HG03354 (cell line): Measurements from ENCODE around the gene KIF26B.
"Not testable (repeated sequence)": the region's sequence is repeated elsewhere in the genome, so short reads cannot be mapped to it uniquely, and the experiment has no call there.

Experiments used
- ATAC-seq: cut with Tn5 transposase; IDR thresholded peaks from one replicate; pipeline ENCODE4 v1.9.1; 2021; ENCODE audit warnings: mild to moderate bottlenecking; ENCODE audit not compliant: unreplicated experiment, poor library complexity, severe bottlenecking

The KIF26B gene

DNA sequence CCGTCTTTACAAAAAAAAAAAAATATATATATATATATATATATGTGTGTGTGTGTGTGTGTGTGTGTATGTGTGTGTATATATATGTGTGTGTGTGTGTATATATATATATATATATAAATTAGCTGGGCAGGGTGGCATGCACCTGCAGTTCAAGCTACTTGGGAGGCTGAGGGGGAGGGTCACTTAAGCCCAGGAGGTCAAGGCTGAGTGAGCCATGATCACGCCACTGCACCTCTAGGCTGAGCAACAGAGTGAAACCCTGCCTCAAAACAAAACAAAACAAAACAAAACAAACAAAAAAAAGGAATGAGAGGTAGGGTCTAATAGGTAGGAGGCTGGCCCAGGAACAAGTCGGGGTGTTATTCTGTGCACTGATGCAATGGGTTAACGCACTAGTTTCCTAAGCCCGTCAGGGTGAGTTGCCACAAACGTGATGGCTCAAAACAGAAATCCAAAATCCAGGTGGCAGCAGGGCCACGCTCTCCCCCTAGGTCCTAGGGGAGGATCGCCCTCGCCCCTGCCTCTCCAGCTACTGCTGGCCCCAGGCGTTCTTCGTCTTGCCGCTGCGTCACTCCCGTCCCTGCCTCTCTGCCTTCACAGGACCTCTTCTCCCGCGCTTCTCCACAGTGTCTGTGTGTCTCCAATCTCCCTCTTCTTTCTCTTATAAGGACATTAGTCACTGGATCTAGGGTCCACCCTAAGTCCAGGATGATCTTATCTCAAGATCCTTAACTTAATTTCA, 24.3 kb upstream of the KIF26B start:
- not testable (repeated sequence) for ATAC-seq

DNA sequence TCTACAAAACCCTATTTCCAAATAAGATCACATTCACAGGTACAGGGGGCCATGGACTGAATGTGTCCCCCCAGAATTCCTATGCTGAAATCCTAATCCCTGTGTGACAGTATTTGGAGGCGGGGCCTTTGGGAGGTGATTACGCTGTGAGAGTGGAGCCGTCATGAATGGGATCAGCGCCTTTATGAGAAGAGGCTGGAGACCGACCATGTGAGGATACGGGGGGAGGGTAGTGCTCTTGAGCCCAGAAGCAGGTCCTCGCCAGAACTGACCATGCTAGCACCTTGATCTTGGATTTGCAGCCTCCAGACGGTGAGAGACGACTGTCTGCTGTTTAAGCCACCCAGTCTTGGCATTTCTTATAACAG, 23.8 kb upstream of the KIF26B start:
- ATAC-seq = no peak

DNA sequence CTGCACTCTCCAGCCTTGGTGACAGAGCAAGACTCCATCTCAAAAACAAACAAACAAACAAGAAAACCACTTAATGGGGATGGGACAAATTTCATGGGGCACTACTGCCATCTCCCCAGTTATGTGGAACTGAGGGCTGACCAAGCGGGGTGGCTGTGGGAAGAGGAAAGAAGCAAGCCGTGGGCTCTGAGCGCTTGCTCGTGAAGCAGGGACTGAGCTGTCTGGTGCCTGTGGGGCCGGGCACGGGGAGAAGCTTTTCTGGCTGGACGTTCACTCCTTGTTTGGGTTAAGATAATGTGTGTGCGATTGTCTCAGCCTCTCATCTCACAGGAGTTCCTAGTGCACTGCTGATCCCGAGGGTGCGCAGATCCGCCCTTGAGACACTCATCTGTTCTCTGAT, 22.0 kb upstream of the KIF26B start:
- no peak for ATAC-seq

DNA sequence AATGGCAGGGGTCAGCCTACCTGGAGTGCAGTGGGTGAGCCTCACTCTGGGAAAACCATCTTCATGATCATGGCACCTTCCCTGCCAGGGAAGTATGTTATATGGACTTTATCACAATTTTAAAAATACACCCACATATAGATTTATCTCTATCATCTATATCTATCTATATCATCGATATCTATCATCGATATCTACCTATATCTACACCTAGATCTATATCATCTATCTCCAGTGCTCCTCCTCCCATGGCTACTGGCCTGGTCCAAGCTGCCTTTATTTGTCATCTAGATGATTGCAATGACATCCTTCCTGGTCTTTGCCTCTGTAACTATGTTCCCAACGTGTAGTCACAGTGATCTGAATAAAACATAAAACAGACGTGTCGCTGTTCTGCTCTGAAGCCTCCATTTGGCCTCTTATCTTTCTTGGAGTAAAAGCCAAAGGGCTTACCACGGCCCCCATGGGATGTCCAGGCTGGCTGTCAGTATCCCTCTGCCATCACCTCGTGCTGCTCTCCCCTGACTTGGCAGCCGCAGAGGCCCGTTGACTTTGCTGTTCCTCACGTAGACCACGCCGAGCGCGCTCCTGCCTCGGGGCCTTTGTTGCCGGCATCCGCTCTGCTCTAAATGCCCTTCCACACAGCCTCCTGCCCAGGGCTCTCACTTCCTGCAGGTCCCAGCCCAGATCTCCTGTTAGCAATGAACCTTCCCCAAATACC, 20.6 kb upstream of the KIF26B start:
- no peak for ATAC-seq

DNA sequence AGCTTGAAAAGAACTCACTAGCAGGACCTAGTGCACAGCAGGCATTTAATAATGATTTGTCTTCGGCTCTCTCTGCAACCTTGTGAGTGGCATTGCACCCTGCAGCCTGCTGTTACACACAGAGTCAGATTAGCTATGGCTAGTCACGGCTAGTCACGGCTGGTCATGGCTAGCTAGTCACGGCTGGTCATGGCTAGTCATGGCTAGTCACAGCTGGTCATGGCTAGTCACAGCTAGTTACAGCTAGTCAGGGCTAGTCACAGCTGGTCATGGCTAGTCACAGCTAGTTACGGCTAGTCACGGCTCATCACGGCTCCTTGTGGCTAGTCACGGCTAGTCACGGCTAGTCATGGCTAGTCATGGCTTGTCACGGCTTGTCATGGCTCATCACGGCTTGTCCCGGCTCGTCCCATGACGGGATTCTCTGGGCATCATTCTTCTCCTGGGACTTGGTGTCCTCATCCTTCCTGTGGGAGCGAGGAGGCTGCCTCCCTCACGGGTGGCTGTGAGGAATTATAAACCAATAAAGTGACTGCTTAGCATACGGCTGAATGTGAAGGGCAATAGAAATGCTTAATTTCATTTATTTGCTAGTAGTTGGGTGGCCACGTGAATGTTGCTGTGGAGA, 12.5 kb upstream of the KIF26B start:
- no peak for ATAC-seq

DNA sequence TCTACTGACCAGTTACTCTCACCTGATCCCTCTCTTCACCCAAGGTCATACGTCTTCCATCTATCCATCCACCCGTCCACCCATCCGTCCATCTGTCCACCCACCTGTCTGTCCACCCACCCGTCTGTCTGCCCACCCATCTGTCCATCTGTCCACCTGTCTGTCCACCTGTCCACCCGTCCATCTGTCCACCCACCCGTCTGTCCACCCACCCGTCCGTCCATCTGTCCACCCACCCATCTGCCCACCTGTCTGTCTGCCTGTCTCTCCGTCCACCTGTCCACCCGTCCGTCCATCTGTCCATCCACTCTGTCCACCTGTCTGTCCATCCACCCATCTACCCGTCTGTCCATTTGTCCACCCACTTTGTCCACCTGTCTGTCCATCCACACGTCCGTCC, 11.8 kb upstream of the KIF26B start:
- no peak for ATAC-seq

DNA sequence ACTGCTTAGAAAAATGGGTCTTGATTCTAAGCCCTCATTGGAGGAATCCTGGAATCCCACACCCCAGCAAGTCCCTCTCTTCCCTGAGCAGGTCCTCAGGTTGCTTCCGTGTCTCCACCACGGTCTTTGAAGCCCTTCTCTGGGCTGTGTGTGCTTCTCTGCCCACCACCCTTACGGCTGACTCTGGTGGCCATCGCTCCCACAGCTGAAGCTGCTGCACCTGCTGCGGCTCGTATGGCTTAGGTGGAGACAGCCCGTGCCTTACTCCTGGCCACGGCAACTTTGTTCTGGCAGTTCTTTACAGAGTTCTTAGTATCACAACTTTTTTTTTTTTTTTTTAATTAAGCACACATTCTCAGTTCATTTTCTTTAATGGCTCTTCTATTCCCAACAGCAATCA, 10.9 kb upstream of the KIF26B start:
- ATAC-seq = no peak

DNA sequence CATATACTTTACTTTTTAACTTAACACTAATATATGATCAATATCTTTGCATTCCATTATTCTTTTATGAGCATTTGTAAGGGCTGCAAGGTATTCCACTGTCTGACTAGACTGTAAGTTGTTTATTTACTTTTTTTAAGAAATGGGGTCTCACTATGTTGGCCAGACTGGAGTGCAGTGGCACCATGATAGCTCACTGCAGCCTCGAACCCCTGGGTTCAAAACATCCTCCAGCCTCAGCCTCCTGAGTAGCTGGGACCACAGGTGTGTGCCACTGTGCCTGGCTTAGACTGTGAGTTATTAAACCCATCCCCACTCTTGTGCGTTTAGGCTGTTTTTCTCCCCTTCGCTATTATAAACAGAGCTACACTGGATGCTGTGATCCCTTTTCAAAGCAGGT, 6.7 kb upstream of the KIF26B start:
- ATAC-seq = no peak

DNA sequence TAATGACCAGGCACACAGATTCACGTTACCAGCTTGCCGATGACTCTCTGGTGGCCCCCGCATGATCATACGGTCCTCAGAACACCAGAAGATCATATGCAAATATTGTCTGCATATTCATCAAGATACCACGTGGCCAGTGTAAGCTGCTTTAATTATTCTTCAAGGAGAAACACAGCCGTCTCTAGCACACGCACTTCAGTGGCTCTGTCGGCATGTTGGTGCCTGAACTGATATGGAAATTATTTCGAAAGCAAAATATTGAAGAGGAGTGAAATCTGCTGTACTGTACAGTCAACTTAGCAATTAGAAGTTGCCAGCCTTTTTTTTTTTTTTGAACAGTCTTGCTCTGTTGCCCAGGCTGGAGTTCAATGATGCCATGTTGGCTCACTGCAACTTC, 5.9 kb upstream of the KIF26B start:
- ATAC-seq = no peak

DNA sequence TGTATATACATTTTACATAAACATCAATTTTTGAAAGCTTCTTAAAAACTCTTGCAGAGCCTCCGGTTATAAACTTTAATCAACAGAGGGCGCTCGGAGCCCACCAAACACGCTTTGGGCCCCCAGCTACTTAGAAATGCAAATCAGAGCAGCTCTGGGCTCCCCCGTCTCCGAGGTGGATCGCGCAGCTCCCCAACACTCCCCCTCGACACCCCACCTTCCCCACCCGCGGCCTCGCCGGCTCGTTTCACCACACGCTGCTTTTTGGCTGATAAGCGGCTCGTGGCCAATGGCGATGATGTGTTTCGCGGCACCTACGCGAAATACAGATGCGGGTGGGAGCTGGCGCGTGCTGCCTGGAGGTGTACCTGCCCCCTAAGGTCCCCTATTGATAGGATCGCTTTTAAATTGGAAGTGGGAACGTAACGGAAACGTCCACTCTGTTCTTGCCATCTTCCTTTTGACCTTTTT, 1.7 kb upstream of the KIF26B start:
- ATAC-seq = peak; percentile 37

DNA sequence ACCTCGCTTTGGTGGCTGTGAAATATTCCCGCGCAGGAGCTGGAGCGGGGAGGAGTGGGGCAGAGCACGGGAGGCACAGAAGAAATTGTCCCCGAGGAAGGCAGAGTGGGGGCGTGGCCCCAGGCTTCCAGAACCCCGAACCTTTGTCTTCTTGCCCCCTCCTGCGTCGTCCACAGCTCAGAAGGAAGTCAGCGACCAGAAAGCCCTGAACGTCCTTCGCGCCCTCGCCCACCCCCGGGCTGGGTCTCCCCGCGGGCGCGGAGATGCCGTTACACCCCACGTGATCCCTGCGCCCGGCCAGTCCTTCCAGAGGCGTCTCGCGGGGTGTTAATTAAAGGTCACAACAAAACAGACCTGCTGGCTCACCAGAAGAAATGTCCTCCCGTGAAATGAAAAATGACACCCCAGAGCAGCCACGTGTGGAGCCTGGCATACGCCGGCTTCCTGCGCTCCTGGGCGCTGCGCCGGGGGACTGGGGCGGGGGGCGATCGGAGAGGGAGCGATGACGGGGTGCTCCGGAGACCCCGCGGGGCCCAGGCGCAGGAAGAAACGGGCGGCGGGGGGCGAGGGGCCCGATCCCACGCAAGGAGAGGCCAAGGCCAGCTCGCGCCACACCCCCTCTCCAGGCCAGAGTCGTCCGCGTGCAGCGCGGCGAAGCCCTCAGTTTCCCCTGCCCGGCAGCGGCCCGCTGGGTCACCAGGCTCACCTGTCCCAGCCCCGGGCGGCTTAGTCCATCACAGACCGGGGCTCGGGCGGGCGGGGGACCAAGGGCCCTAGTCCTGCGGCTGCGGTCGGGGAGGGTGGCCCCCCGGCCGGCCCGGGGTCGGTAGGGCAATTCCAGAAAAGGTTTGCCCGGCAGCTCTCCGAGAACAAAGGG, 995 bp upstream of the KIF26B start:
- no peak for ATAC-seq

DNA sequence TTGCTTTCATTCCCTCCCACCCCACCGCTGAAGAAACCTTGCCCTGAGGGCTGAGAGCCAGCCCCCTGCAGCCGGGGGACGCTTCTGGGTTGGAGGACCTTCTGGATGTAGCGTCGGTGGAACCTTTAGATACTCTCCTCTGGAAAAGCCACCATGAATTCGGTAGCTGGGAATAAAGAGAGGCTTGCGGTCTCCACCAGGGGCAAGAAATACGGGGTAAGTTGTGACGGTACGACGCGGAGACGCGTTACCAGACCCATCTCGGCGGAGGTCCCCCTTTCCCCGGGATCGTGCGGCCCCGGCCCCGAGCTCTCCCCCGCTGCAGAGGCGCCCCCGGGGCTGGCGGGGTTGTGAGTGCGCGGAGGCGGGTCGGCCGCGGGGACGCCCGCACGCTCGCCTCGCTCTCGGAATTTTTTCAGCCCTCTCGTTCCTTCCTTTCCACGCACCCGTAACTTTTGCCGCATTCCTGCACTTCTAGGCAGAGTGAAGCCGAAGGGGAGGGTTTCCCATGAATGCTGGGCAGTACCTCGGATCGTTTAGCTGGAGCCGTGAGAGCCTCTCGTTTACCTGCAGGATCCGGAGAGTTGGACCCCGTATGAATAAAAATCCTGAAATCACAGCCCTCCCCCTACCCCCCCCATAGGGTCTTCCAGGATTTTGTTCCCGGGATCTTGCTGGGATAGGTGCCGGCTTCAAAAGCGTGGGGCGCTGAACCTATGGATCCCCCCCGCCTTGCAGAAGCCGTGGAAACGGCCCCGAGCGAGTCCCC, 671 bp downstream of the KIF26B start:
- no peak for ATAC-seq

DNA sequence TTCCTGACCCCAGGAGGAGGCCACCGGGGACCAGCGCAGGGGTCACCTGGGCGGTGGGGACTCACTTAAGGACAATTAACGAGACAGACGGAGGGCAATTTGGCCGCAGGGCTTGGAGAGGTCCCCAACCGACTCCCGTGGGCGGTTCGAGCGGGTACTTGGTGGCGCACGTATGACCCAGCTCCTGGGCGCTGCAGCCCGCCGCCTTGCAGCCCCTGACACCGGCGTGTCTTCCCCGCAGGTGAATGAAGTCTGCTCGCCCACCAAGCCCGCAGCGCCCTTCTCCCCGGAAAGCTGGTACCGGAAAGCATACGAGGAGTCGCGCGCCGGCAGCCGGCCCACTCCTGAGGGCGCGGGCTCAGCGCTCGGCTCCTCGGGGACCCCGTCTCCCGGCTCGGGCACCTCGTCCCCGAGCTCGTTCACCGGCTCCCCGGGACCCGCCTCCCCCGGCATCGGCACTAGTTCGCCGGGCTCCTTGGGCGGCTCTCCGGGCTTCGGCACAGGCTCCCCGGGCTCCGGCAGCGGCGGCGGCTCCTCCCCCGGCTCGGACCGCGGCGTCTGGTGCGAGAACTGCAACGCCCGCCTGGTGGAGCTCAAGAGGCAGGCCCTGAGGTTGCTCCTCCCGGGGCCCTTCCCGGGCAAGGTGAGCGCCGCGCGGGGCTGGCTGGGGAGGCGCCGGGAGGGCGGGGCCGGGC, 1.4 kb downstream of the KIF26B start:
- ATAC-seq = peak; percentile 93

DNA sequence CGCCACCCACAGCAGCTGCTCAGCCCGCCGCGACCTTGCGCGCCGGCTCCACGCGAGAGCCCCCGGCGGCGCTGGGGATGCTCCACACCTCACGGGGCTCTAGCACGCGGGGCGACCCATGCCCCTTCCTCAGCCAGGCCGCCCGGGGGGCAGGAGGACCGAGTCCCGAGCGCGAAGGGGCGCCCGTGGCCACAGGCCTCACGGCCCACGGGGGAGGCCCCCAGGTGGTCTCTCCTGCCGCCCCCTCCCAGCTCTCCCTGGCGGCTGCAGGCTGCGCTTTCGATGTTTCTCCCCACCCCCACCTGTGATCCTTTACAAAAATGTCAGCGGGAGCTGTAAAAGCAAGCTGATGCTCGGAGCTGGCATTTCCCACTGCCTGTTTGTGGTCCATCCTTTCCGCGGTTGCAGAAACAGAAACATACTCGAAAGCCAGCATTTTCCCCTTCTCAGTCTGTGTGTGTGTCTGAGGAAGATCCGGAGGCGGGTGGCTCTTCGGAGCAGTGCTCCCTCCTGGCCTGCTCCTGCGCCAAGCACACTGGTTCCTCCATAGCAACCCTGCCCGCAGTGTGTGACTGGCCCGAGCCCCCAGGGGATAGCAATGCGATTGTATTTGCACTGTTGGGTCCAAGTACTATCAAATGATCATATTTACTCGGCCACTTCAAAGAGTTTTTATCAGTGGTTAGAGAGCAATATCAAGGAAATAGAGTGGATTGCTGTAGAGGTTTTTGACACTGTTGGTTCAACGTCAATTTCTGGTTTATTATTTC, 2.1 kb downstream of the KIF26B start:
- no peak for ATAC-seq

DNA sequence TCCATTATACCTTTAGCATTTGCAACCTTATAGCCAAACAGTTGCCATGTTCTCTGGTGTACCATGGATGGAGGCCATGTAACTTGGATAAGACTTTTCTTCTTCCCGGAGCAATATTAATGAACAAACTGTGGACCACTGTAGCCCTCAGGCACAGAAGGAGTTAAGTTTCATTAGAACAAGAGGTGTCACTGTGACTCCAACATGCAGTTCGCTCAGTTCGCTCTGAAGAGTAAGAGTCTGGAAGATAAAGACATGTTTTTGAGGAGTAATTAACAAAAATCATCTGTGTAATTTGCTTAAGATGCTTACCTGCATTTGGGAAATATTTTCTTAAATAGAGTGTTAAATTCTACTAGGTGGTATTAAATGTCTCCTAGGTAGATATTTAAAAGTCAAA, 4.1 kb downstream of the KIF26B start:
- ATAC-seq = no peak

DNA sequence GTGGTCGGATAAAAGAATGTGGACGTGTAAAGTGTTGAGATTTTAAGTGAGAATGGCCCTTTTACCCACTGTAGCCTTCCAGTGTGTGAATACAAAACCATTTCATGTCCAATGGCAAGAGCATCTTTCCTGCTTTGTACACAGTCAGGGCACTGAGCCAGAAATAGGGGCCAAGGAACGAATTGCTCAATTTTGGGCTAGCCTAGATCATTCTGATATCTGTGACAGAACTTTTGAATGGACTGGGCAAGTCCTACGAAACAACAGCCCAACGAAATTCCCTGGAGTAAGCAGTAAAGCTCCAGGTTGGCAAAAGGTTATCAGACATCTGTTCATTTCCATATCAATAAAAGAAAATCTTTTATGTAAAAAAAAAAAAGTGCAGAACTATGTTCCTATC, 5.5 kb downstream of the KIF26B start:
- no peak for ATAC-seq

DNA sequence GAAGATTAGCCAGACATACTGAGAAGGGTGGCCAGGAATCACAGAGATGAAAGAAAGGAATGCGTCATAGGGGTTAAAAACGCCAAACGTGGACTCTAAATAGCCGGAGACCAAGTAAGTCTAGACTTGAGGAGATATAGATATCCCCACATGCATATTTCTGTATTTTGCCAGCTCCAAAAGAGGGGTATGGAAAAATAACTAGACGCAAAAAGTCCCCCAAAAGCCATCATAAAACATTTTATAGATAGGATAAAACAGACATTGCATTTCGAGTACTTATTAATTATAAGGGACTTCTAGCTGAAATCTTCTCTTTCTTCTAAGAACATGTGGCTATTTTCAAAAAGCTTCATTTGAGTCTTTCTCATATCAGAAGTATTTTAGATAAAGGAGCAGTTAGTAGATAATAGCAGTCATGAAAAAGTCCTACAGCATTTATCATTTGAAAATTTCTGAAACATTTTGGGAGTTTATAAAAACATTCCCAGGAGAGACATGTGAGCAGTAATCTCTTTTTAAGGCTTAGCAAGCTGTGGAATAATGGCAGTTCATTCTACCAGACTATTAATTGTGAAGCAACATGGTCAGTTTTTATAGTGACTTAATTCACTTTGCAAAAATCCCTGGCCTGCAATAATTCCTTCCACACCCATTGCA, 6.1 kb downstream of the KIF26B start:
- ATAC-seq = no peak

DNA sequence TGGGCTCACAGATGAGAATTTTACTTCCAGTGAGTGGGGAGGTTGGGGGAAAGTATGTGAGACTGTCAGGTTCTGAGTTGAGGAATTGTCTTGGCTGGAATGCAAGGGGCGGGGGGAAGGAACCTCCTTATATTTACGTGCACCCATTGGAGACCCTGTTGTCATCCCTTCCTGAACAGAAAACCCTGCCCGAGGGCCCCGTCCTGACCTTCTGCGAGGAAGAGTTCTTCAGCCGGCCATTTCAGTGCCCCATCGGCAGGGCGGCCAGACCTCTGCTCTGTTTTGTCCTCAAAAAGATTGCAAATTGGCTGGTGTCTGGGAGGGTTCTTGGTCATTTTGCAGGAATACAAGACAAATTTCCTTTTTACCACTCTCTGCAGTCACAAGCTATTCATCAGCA, 7.1 kb downstream of the KIF26B start:
- ATAC-seq = no peak
